CD4-positive, alpha-beta memory T cell (primary cell): ENCODE data around the gene CASR. TPM values are rescaled to one million over a fixed set of nuclear protein-coding genes. Genes with fewer than 3 reads are reported as not detected.
A peak's percentile ranks its signal among the peaks of the same experiment; 100 is the strongest.
"Not testable (repeated sequence)": the region's sequence is repeated elsewhere in the genome, so short reads cannot be mapped to it uniquely, and the experiment has no call there.

Experiments used
- CTCF ChIA-PET: fragments of 350-600 bp; sonication (Branson Sonifier 250); formaldehyde crosslinking; loops from one replicate; lab custom pipeline; 2021; ENCODE audit warnings: inconsistent platforms; ENCODE audit not compliant: partially characterized antibody; lab: Charles Lee
- POLR2A ChIA-PET: fragments of 350-600 bp; sonication (Branson Sonifier 250); formaldehyde crosslinking; loops from one replicate; lab custom pipeline; 2021; ENCODE audit not compliant: partially characterized antibody; lab: Charles Lee
- DNase-seq, 5 donors: peaks; one replicate each; pipeline versions ENCODE4 v3.0.0 to v3.0.0-alpha.2; 2020 to 2022; ENCODE audit warnings: mixed read lengths in 1 of 5
- H3K27ac ChIP-seq: one replicate; pipeline ENCODE4 v1.7.0; 2013; ENCODE audit warnings: low read depth, low read length
- H3K27me3 ChIP-seq: 2 replicates; pipeline ENCODE4 v1.7.0; 2013; ENCODE audit warnings: mild to moderate bottlenecking, low read length, moderate library complexity; ENCODE audit not compliant: insufficient read depth
- H3K36me3 ChIP-seq: 2 replicates; pipeline ENCODE4 v1.7.0; 2013; ENCODE audit warnings: mild to moderate bottlenecking, low read length, moderate library complexity; ENCODE audit not compliant: insufficient read depth
- H3K4me1 ChIP-seq: 2 replicates; pipeline ENCODE4 v1.7.0; 2013; ENCODE audit warnings: mild to moderate bottlenecking, low read length, moderate library complexity; ENCODE audit not compliant: insufficient read depth
- H3K4me3 ChIP-seq, 2 donors: one replicate each; pipeline ENCODE4 v1.7.0; 2013; ENCODE audit warnings: low read length in 2 of 2, mild to moderate bottlenecking in 1 of 2
- H3K9me3 ChIP-seq, 2 donors: one replicate each; pipeline ENCODE4 v1.7.0; 2013; ENCODE audit warnings: low read length in 2 of 2, control low read depth in 1 of 2; ENCODE audit not compliant: control insufficient read depth in 1 of 2
- H3K27ac Mint-ChIP-seq, 7 donors: one replicate each; pipeline ENCODE4 v1.8.0; 2020 to 2021; ENCODE audit warnings: mixed read lengths in 7 of 7, mild to moderate bottlenecking in 6 of 7, inconsistent platforms in 3 of 7, moderate library complexity in 3 of 7
- H3K27me3 Mint-ChIP-seq, 2 donors: one replicate each; pipeline ENCODE4 v1.8.0; 2020 to 2021; ENCODE audit warnings: mixed read lengths in 2 of 2
- H3K36me3 Mint-ChIP-seq, 2 donors: one replicate each; pipeline ENCODE4 v1.8.0; 2020 to 2021; ENCODE audit warnings: mixed read lengths in 2 of 2, inconsistent platforms in 1 of 2, mild to moderate bottlenecking in 1 of 2
- H3K4me1 Mint-ChIP-seq, 4 donors: one replicate each; pipeline ENCODE4 v1.8.0; 2020 to 2021; ENCODE audit warnings: mixed read lengths in 4 of 4, mild to moderate bottlenecking in 1 of 4
- H3K4me3 Mint-ChIP-seq, 8 donors: one replicate each; pipeline ENCODE4 v1.8.0; 2020 to 2021; ENCODE audit warnings: mixed read lengths in 8 of 8, mild to moderate bottlenecking in 7 of 8, moderate library complexity in 6 of 8, inconsistent platforms in 3 of 8
- H3K9me3 Mint-ChIP-seq, 8 donors: one replicate each; pipeline ENCODE4 v1.8.0; 2020 to 2021; ENCODE audit warnings: mixed read lengths in 8 of 8, mild to moderate bottlenecking in 5 of 8, inconsistent platforms in 3 of 8, moderate library complexity in 1 of 8
- intact Hi-C: fragments of 100-400 bp; cut with micrococcal nuclease; formaldehyde crosslinking; loops from one replicate; pipeline ENCODE4 v1.15.1; 2023
- polyA plus RNA-seq, 2 donors: library from polyadenylated mRNA; unstranded; fragments of 300-500 nt; fragmentation: Illumina TruSeq; gene quantifications; one replicate each; pipeline ENCODE4 v1.2.3, GENCODE V29; 2021
- total RNA-seq, 2 experiments: library from RNA; stranded (reverse); gene quantifications; one replicate each; pipeline ENCODE4 v1.2.3, GENCODE V29; 2021

CASR gene
- total and polyA plus RNA-seq, 4 experiments from 2014 or later, result 0.03 to 0.47 TPM; not detected in 2

- H3K27me3 Mint-ChIP-seq, result peaks cover 1 to 2% of the 10 kb centered on the region in 2 donors
- H3K36me3 Mint-ChIP-seq, result peaks cover 0 to 5% of the 10 kb centered on the region in 2 donors
Measured at GRCh38 chr3:122168044-122168443, 15.4 kb upstream of the CASR start.

GRCh38 chr3:122169911-122170310 is 13.6 kb upstream of the CASR start:
- Histone ChIP-seq H3K27ac (no peak overlapping the region), H3K4me1 (no peaks in the 10 kb centered on the region), H3K4me3 (no peak overlapping the region), H3K9me3 (no peaks in the 10 kb centered on the region), H3K36me3 (no peaks in the 10 kb centered on the region), H3K27me3 (no peaks in the 10 kb centered on the region)
- H3K36me3 Mint-ChIP-seq, result peaks cover 0 to 5% of the 10 kb centered on the region in 2 donors
- H3K4me1 Mint-ChIP-seq, result no peaks in the 10 kb centered on the region
- ChIA-PET CTCF (no interaction called here), POLR2A (no interaction called here)
- H3K27ac Mint-ChIP-seq, result no peak overlapping the region
- no peak for DNase-seq
- intact Hi-C loops, result no loop called here
- H3K9me3 Mint-ChIP-seq, result peaks cover 0 to 20% (median 5%) of the 10 kb centered on the region in 8 donors
- H3K27me3 Mint-ChIP-seq, result peaks cover 1 to 2% of the 10 kb centered on the region in 2 donors
- no peak overlapping the region for H3K4me3 Mint-ChIP-seq

More at GRCh38 chr3:122168044-122168443, 15.4 kb upstream of the CASR start:
- DNase-seq, result no peak
- POLR2A ChIA-PET, result no interaction called here
- Mint-ChIP-seq H3K4me1 (no peaks in the 10 kb centered on the region), H3K4me3 (no peak overlapping the region), H3K27ac (no peak overlapping the region), H3K9me3 (peaks cover 0 to 20% (median 6%) of the 10 kb centered on the region in 8 donors)
- no peaks in the 10 kb centered on the region for H3K36me3 ChIP-seq
- H3K27ac ChIP-seq, result no peak overlapping the region
- CTCF ChIA-PET, result no interaction called here
- intact Hi-C loops, result no loop called here
- H3K4me3 ChIP-seq, result no peak overlapping the region
- H3K4me1 ChIP-seq, result no peaks in the 10 kb centered on the region
- no peaks in the 10 kb centered on the region for H3K9me3 ChIP-seq
- H3K27me3 ChIP-seq, result no peaks in the 10 kb centered on the region

GRCh38 chr3:122171361-122171760 is 12.1 kb upstream of the CASR start:
- H3K4me3 Mint-ChIP-seq, H3K36me3 ChIP-seq, H3K4me1 ChIP-seq, H3K27ac ChIP-seq, H3K9me3 ChIP-seq, H3K4me1 Mint-ChIP-seq, H3K36me3 Mint-ChIP-seq, H3K27ac Mint-ChIP-seq, H3K4me3 ChIP-seq, POLR2A ChIA-PET, intact Hi-C loops, CTCF ChIA-PET, DNase-seq, H3K27me3 ChIP-seq: not testable (repeated sequence)
- peaks cover 0 to 20% (median 6%) of the 10 kb centered on the region in 8 donors for H3K9me3 Mint-ChIP-seq
- peaks cover 4 to 11% of the 10 kb centered on the region in 2 donors for H3K27me3 Mint-ChIP-seq

GRCh38 chr3:122178711-122179110 is 4.8 kb upstream of the CASR start:
- no peaks in the 10 kb centered on the region for H3K9me3 ChIP-seq
- POLR2A ChIA-PET, result no interaction called here
- H3K27me3 Mint-ChIP-seq, result peaks cover 23 to 39% of the 10 kb centered on the region in 2 donors

GRCh38 chr3:122183893-122184590 is 574 bp downstream of the CASR start:
- H3K36me3 Mint-ChIP-seq, result no peaks in the 10 kb centered on the region
- POLR2A ChIA-PET, result no interaction called here

More at GRCh38 chr3:122178711-122179110, 4.8 kb upstream of the CASR start:
- CTCF ChIA-PET, result no interaction called here
- Histone ChIP-seq H3K4me1 (no peaks in the 10 kb centered on the region), H3K36me3 (no peaks in the 10 kb centered on the region), H3K4me3 (no peak overlapping the region), H3K27ac (no peak overlapping the region), H3K27me3 (peaks cover 3% of the 10 kb centered on the region)
- no peak overlapping the region for H3K27ac Mint-ChIP-seq
- H3K4me3 Mint-ChIP-seq, result no peak overlapping the region
- H3K9me3 Mint-ChIP-seq, result peaks cover 0 to 7% (median 1%) of the 10 kb centered on the region in 8 donors
- intact Hi-C loops, result no loop called here
- DNase-seq, result no peak
- H3K4me1 Mint-ChIP-seq, result peaks cover 2 to 3% (median 3%) of the 10 kb centered on the region in 4 donors
- H3K36me3 Mint-ChIP-seq, result no peaks in the 10 kb centered on the region

GRCh38 chr3:122184591-122184929 is 1.1 kb downstream of the CASR start:
- Mint-ChIP-seq H3K9me3 (peaks cover 0 to 5% (median 0%) of the 10 kb centered on the region in 8 donors), H3K27ac (no peak overlapping the region), H3K27me3 (peaks cover 48 to 53% of the 10 kb centered on the region in 2 donors), H3K4me3 (peak overlapping the region in 4 of 8 donors; percentile 27 to 55 (median 34)), H3K36me3 (no peaks in the 10 kb centered on the region), H3K4me1 (peaks cover 3 to 6% (median 6%) of the 10 kb centered on the region in 4 donors)
- DNase-seq, result no peak
- H3K27ac ChIP-seq, result no peak overlapping the region
- no peaks in the 10 kb centered on the region for H3K4me1 ChIP-seq
- POLR2A ChIA-PET, result no interaction called here
- no peaks in the 10 kb centered on the region for H3K9me3 ChIP-seq
- H3K4me3 ChIP-seq, result no peak overlapping the region
- CTCF ChIA-PET, result no interaction called here
- H3K36me3 ChIP-seq, result no peaks in the 10 kb centered on the region
- intact Hi-C loops, result no loop called here
- peaks cover 3% of the 10 kb centered on the region for H3K27me3 ChIP-seq

More at GRCh38 chr3:122183893-122184590, 574 bp downstream of the CASR start:
- intact Hi-C loops, result no loop called here
- Histone ChIP-seq H3K4me1 (no peaks in the 10 kb centered on the region), H3K27me3 (peaks cover 3% of the 10 kb centered on the region), H3K4me3 (no peak overlapping the region), H3K9me3 (no peaks in the 10 kb centered on the region), H3K36me3 (no peaks in the 10 kb centered on the region), H3K27ac (no peak overlapping the region)
- Mint-ChIP-seq H3K4me3 (peak overlapping the region in 7 of 8 donors; percentile 48 to 84 (median 80)), H3K9me3 (peaks cover 0 to 5% (median 0%) of the 10 kb centered on the region in 8 donors), H3K27ac (peak overlapping the region in 2 of 7 donors; percentile 51 to 64), H3K4me1 (peaks cover 3 to 6% (median 6%) of the 10 kb centered on the region in 4 donors), H3K27me3 (peaks cover 48 to 55% of the 10 kb centered on the region in 2 donors)
- no peak for DNase-seq
- CTCF ChIA-PET, result no interaction called here

GRCh38 chr3:122186372-122186771 is 2.9 kb downstream of the CASR start:
- no peaks in the 10 kb centered on the region for H3K4me1 ChIP-seq
- Mint-ChIP-seq H3K36me3 (no peaks in the 10 kb centered on the region), H3K27ac (no peak overlapping the region), H3K4me3 (no peak overlapping the region), H3K9me3 (peaks cover 0 to 2% (median 0%) of the 10 kb centered on the region in 8 donors), H3K27me3 (peaks cover 47 to 54% of the 10 kb centered on the region in 2 donors), H3K4me1 (peaks cover 3 to 6% (median 6%) of the 10 kb centered on the region in 4 donors)
- H3K9me3 ChIP-seq, result no peaks in the 10 kb centered on the region
- no peaks in the 10 kb centered on the region for H3K27me3 ChIP-seq
- POLR2A ChIA-PET, result no interaction called here
- no peak overlapping the region for H3K27ac ChIP-seq
- no peak overlapping the region for H3K4me3 ChIP-seq
- CTCF ChIA-PET, result no interaction called here
- no peaks in the 10 kb centered on the region for H3K36me3 ChIP-seq
- intact Hi-C loops, result no loop called here
- no peak for DNase-seq
